GM12878 (cell line): ENCODE results near the gene JDP2. TPM values are rescaled to one million over a fixed set of nuclear protein-coding genes. Genes with fewer than 3 reads are reported as not detected.

Source experiments
- ATAC-seq: fragments of 200-7000 bp; cut with Tn5 transposase; 3 replicates; pipeline ENCODE4 v1.9.1; 2020; ENCODE audit warnings: mild to moderate bottlenecking, moderate library complexity
- BruUV-seq: library from RNA; stranded (reverse); fragments of 400-500 nt; replicated peaks from 2 replicates; lab custom pipeline; 2021; lab: Mats Ljungman, UMichigan
- CTCF ChIA-PET: fragments of 300-600 bp; sonication (Branson Sonifier 250); formaldehyde crosslinking; extraction: SDS; loops from one replicate; lab custom pipeline; 2021; ENCODE audit warnings: inconsistent platforms; lab: Yijun Ruan, JAX
- POLR2A ChIA-PET: fragments of 350-600 bp; formaldehyde crosslinking; extraction: SDS; loops from one replicate; lab custom pipeline; 2021; ENCODE audit warnings: inconsistent platforms; lab: Charles Lee
- RAD21 ChIA-PET: fragments of 300-600 bp; sonication (Branson Sonifier 250); formaldehyde crosslinking; loops from one replicate; lab custom pipeline; 2023; ENCODE audit warnings: antibody characterized with exemption; ENCODE audit not compliant: unreplicated experiment; lab: Charles Lee
- SMC1A ChIA-PET: fragments of 300-600 bp; sonication (Branson Sonifier 250); formaldehyde crosslinking; loops from one replicate; lab custom pipeline; 2023; ENCODE audit not compliant: unreplicated experiment, uncharacterized antibody; lab: Charles Lee
- DNase-seq: peaks from one replicate; pipeline ENCODE4 v3.0.0-alpha.2; 2011; ENCODE audit warnings: low read depth, low spot score
- FAIRE-seq: peaks from 3 replicates; lab custom pipeline; 2011; peaks lifted over from hg19 to GRCh38; lab: Jason Lieb, UNC
- H2AFZ ChIP-seq: 2 replicates; pipeline ENCODE4 v1.6.0; 2011; ENCODE audit warnings: low read depth, low read length, control low read depth; ENCODE audit not compliant: control insufficient read depth
- H3K27ac ChIP-seq: 2 replicates; pipeline ENCODE4 v1.5.1; 2011; ENCODE audit warnings: control low read depth; ENCODE audit not compliant: control insufficient read depth, insufficient read depth
- H3K27me3 ChIP-seq, 2 experiments: replicated peaks in 1 of 2; 2 replicates each; pipeline versions ENCODE4 v1.6.0 to v1.6.1; 2011; ENCODE audit warnings: low read length in 1 of 2; ENCODE audit not compliant: control insufficient read depth in 2 of 2, insufficient read depth in 2 of 2
- H3K36me3 ChIP-seq, 2 experiments: 2 replicates each; pipeline ENCODE4 v1.5.1; 2011; ENCODE audit warnings: low read length in 1 of 2; ENCODE audit not compliant: control insufficient read depth in 2 of 2, insufficient read depth in 2 of 2
- H3K4me1 ChIP-seq: 2 replicates; pipeline ENCODE4 v1.6.1; 2011; ENCODE audit warnings: mild to moderate bottlenecking, low read length, moderate library complexity, mixed read lengths; ENCODE audit not compliant: control insufficient read depth, insufficient read depth
- H3K4me2 ChIP-seq: 2 replicates; pipeline ENCODE4 v1.6.0; 2011; ENCODE audit warnings: control low read depth; ENCODE audit not compliant: control insufficient read depth, insufficient read depth
- H3K4me3 ChIP-seq: fragments of 200-600 bp; sonication (generic); 2 replicates; pipeline ENCODE4 v1.5.1; 2016
- H3K79me2 ChIP-seq: 2 replicates; pipeline ENCODE4 v1.6.0; 2011; ENCODE audit warnings: low read length; ENCODE audit not compliant: control insufficient read depth, insufficient read depth
- H3K9ac ChIP-seq: 2 replicates; pipeline ENCODE4 v1.8.0; 2011; ENCODE audit warnings: low read length, control low read depth, mixed read lengths; ENCODE audit not compliant: control insufficient read depth, insufficient read depth
- H3K9me3 ChIP-seq: replicated peaks from 3 replicates; pipeline ENCODE4 v1.5.1; 2011; ENCODE audit warnings: mild to moderate bottlenecking, low read length; ENCODE audit not compliant: control insufficient read depth, insufficient read depth
- H4K20me1 ChIP-seq: 2 replicates; pipeline ENCODE4 v1.6.0; 2011; ENCODE audit not compliant: control insufficient read depth, insufficient read depth
- CEBPB ChIP-seq, 2 experiments: fragments of 150-350 bp in 1 of 2; IDR thresholded peaks; 2 replicates each; pipeline ENCODE4 v1.6.1; 2012 to 2014; ENCODE audit warnings: low read depth in 2 of 2, low read length in 2 of 2, borderline replicate concordance in 1 of 2, inconsistent platforms in 1 of 2
- KDM1A ChIP-seq: fragments of 200-600 bp; sonication (generic); IDR thresholded peaks from 2 replicates; pipeline ENCODE4 v1.6.1; 2016; ENCODE audit warnings: borderline replicate concordance
- POU2F2 ChIP-seq: IDR thresholded peaks from 3 replicates; pipeline ENCODE4 v1.6.1; 2011; ENCODE audit warnings: low read depth, mild to moderate bottlenecking, low read length, borderline replicate concordance
- WGBS: methylation state at CpG from one replicate; pipeline ENCODE4 v1.1.6; 2016; ENCODE audit warnings: low lambda C conversion rate; ENCODE audit not compliant: insufficient replicate concordance, insufficient coverage; ENCODE audit errors: missing lambda C conversion rate; 5-methylcytosine and 5-hydroxymethylcytosine counted together
- in situ Hi-C: fragments of 300-500 bp; cut with MboI; formaldehyde crosslinking; loops from 9 replicates; pipeline ENCODE4 v1.14.3; 2018; ENCODE audit warnings: mixed read lengths
- intact Hi-C: fragments of 100-400 bp; cut with micrococcal nuclease; formaldehyde crosslinking; loops from one replicate; pipeline ENCODE4 v1.14.2; 2022; ENCODE audit not compliant: unreplicated experiment
- polyA plus RNA-seq, 11 experiments: library from polyadenylated mRNA; depleted of rRNA in 4 of 11; unstranded in 6 of 11; stranded (reverse) in 5 of 11; fragments of >200 nt; fragmentation: Nextera tagmentation in 4 of 11; fragmentation: Illumina TruSeq in 1 of 11; extraction: Ambion mirVana in 4 of 11; extraction: Trizol in 1 of 11; gene quantifications; 1 replicate in 1 of 11; 2 replicates in 10 of 11; pipeline versions ENCODE4 v1.2.1 to v1.2.3, GENCODE V29; 2011 to 2016; ENCODE audit warnings: inconsistent platforms in 2 of 11, missing spikeins in 2 of 11, low read depth in 1 of 11
- total RNA-seq, 4 experiments: library from RNA; depleted of rRNA in 3 of 4; stranded (reverse); fragments of >200 nt in 3 of 4; fragmentation: Illumina TruSeq in 1 of 4; extraction: Trizol in 1 of 4; gene quantifications; 2 replicates each; pipeline versions ENCODE4 v1.2.1 to v1.2.3, GENCODE V29; 2013 to 2021
- TF ChIP-seq, protein P1 (sequence below): IDR thresholded peaks from 2 replicates; pipeline ENCODE4 v1.6.1; 2012; ENCODE audit warnings: low read depth, low read length, improper control_type of control experiment
- TF ChIP-seq, protein P2 (sequence below): fragments of 450-650 bp; IDR thresholded peaks from 2 replicates; pipeline ENCODE4 v1.6.1; 2016; ENCODE audit warnings: mild to moderate bottlenecking

The JDP2 gene
- total and polyA plus RNA-seq, 10 of the 15 experiments (the other 5 are each of a cell fraction or from before 2014, with no cell fraction given) = 0.71 to 21.3 (median 11.2) TPM

DNA sequence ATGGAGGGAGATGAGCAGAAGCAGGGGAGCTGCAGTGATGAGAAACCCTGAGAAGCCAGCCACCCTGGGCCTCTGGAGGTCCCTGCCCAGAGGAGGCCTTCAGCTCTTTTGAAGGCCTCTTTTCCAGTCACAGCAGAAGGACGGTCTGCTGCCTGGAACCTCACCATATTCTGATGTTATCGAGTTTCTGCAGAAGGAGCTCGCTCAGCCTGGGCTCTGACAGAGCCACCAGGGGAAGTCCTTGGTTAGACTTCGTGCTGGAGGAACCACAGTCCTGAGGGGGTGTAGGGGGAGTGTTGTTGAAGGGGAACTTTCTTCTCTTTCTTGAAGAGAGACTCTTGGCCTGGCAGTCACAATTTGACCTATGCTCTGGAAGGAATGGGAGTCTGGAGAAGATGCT is 69.4 kb downstream of the JDP2 start (continued):
- TF ChIP-seq KDM1A = no peak
- TF ChIP-seq, protein P1, sequence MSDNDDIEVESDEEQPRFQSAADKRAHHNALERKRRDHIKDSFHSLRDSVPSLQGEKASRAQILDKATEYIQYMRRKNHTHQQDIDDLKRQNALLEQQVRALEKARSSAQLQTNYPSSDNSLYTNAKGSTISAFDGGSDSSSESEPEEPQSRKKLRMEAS = peak; percentile 60; the same call in 1 of the 2 replicates

DNA sequence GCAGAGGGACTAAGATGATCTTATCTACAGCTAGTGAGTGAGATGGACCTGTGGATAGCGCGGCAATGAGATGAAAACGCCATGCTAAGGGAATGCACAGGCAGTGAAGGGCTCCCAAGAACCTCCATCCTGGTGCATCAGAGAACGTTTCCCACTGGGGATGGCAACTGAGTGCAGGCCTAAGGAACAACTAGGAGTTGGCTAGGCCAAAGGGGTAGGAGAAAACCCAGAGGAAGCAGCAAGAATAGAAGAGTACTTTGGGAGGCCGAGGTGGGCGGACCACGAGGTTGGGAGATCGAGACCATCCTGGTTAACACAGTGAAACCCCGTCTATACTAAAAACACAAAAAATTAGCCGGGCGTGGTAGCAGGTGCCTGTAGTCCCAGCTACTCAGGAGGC is 69.9 kb downstream of the JDP2 start:
- Histone ChIP-seq H3K9ac (no peak overlapping the region), H3K79me2 (no peaks in the 10 kb centered on the region; the same call in 1 of the 2 replicates), H3K4me1 (peaks cover 60% of the 10 kb centered on the region), H4K20me1 (no peaks in the 10 kb centered on the region), H3K4me3 (no peak overlapping the region), H3K27me3 (no peaks in the 10 kb centered on the region), H2AFZ (no peak overlapping the region), H3K27ac (peak overlapping the region; percentile 54), H3K4me2 (peak overlapping the region; percentile 55; the same call in 1 of the 2 replicates), H3K36me3 (no peaks in the 10 kb centered on the region), H3K9me3 (no peaks in the 10 kb centered on the region)
- FAIRE-seq (no peak), DNase-seq (no peak), ATAC-seq (no peak)
- in situ Hi-C loops (no loop called here), intact Hi-C loops (loop anchor here (5.0 to 10.0 kb wide), 2 partner anchors 47 to 165 kb away; partner anchors contain the start of genes ERG28 and TTLL5)
- TSS peak; percentile 88 for BruUV-seq
- CTCF ChIA-PET = interaction anchor here (0.6 to 19.8 kb wide), 13 partner anchors 10 to 79 kb away, joined by 3 to 520 read pairs (median 5); partner anchors contain the start of gene BATF
- WGBS = 38% methylated on average over 11 of the region's 11 CpGs
- SMC1A ChIA-PET = interaction anchor here (0.8 to 16.1 kb wide), 15 partner anchors 9 to 193 kb away, joined by 3 to 619 read pairs (median 4); partner anchors contain the start of gene BATF
- RAD21 ChIA-PET = interaction anchor here (1.3 to 18.1 kb wide), 10 partner anchors 10 to 557 kb away, joined by 4 to 645 read pairs (median 10); partner anchors contain the start of gene BATF
- POLR2A ChIA-PET = interaction anchor here (0.6 to 16.2 kb wide), 8 partner anchors 11 to 388 kb away, joined by 3 to 385 read pairs (median 7); partner anchors contain the start of gene BATF
- TF ChIP-seq, protein P2, sequence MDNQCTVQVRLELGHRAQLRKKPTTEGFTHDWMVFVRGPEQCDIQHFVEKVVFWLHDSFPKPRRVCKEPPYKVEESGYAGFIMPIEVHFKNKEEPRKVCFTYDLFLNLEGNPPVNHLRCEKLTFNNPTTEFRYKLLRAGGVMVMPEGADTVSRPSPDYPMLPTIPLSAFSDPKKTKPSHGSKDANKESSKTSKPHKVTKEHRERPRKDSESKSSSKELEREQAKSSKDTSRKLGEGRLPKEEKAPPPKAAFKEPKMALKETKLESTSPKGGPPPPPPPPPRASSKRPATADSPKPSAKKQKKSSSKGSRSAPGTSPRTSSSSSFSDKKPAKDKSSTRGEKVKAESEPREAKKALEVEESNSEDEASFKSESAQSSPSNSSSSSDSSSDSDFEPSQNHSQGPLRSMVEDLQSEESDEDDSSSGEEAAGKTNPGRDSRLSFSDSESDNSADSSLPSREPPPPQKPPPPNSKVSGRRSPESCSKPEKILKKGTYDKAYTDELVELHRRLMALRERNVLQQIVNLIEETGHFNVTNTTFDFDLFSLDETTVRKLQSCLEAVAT = 0 out of 2 replicates have a peak, but pooled peaks have one; percentile 55
- TF ChIP-seq CEBPB (IDR thresholded peaks at IDR 0.05; ENCODE audit: borderline replicate concordance in 1 of 2, low read depth in 2 of 2, low read length in 2 of 2) (no peak), POU2F2 (no peak)
